BLaER1 treated with 17β-estradiol and CSF1 and Interleukin-3, amounts not matched to agents 10 nM and 100 nM (cell line): Measurements from ENCODE around the gene OR13C9.
"Not testable (repeated sequence)": the region's sequence is repeated elsewhere in the genome, so short reads cannot be mapped to it uniquely, and the experiment has no call there.

Experiments
- H3K27ac ChIP-seq, 11 experiments: shearing (Covaris generic); formaldehyde crosslinking; 2 replicates each; pipeline ENCODE4 v1.8.1; 2022
- H3K27me3 ChIP-seq, 11 experiments: shearing (Covaris generic); formaldehyde crosslinking; 2 replicates each; pipeline ENCODE4 v1.8.1; 2022
- H3K36me3 ChIP-seq, 11 experiments: shearing (Covaris generic); formaldehyde crosslinking; 2 replicates each; pipeline ENCODE4 v1.8.1; 2022
- H3K4me1 ChIP-seq, 10 experiments: shearing (Covaris generic); formaldehyde crosslinking; 2 replicates each; pipeline ENCODE4 v1.8.1; 2022
- H3K4me2 ChIP-seq, 11 experiments: shearing (Covaris generic); formaldehyde crosslinking; 2 replicates each; pipeline ENCODE4 v1.8.1; 2022
- H3K4me3 ChIP-seq, 10 experiments: shearing (Covaris generic); formaldehyde crosslinking; 2 replicates each; pipeline ENCODE4 v1.8.1; 2022
- H3K9ac ChIP-seq, 11 experiments: shearing (Covaris generic); formaldehyde crosslinking; 2 replicates each; pipeline ENCODE4 v1.8.1; 2022
- H3K9me3 ChIP-seq, 11 experiments: shearing (Covaris generic); formaldehyde crosslinking; replicated peaks in 1 of 11; 2 replicates each; pipeline ENCODE4 v1.8.1; 2022
- H4K20me1 ChIP-seq, 11 experiments: shearing (Covaris generic); formaldehyde crosslinking; 2 replicates each; pipeline ENCODE4 v1.8.1; 2022
- Cebpa-rat ChIP-seq, 11 experiments: shearing (Covaris generic); IDR thresholded peaks; 2 replicates each; pipeline ENCODE4 v1.8.1; 2022

OR13C9 gene

GRCh38 chr9:104604801-104605200, 13.2 kb downstream of the OR13C9 start:
- Histone ChIP-seq H4K20me1 (no peaks in the 10 kb centered on the region), H3K9me3 (no peaks in the 10 kb centered on the region), H3K27me3 (no peaks in the 10 kb centered on the region), H3K36me3 (no peaks in the 10 kb centered on the region), H3K4me3 (no peak overlapping the region), H3K4me1 (no peaks in the 10 kb centered on the region), H3K27ac (no peak overlapping the region), H3K9ac (no peak overlapping the region), H3K4me2 (no peak overlapping the region)
- no peak for TF ChIP-seq Cebpa-rat (IDR thresholded peaks at IDR 0.05)

- not testable (repeated sequence) for H3K9me3 ChIP-seq, H3K27me3 ChIP-seq, H3K4me3 ChIP-seq, H3K4me2 ChIP-seq, H3K27ac ChIP-seq, H3K36me3 ChIP-seq, H3K4me1 ChIP-seq, H4K20me1 ChIP-seq, H3K9ac ChIP-seq
Observed at GRCh38 chr9:104599313-104599712, 18.7 kb downstream of the OR13C9 start, which contains the start of gene OR13C5. Gene OR13C5, minus strand, starts transcription at chr9:104599413. Its CDS starts 0 bp downstream, at chr9:104599413.

- not testable (repeated sequence) for H3K9ac ChIP-seq, H3K27ac ChIP-seq, H4K20me1 ChIP-seq, H3K36me3 ChIP-seq, H3K9me3 ChIP-seq, H3K4me3 ChIP-seq, H3K4me2 ChIP-seq, H3K27me3 ChIP-seq, H3K4me1 ChIP-seq
Observed at GRCh38 chr9:104598749-104599148, 19.3 kb downstream of the OR13C9 start.

- no peak overlapping the region for H3K27ac ChIP-seq
- no peaks in the 10 kb centered on the region for H3K4me1 ChIP-seq
- H3K4me2 ChIP-seq: no peak overlapping the region
- H3K4me3 ChIP-seq: no peak overlapping the region
- no peak overlapping the region for H3K9ac ChIP-seq
- TF ChIP-seq Cebpa-rat (IDR thresholded peaks at IDR 0.05): no peak
- no peaks in the 10 kb centered on the region for H3K27me3 ChIP-seq
- H4K20me1 ChIP-seq: no peaks in the 10 kb centered on the region
- H3K9me3 ChIP-seq: no peaks in the 10 kb centered on the region; a peak in 2 of 22 replicates
- H3K36me3 ChIP-seq: no peaks in the 10 kb centered on the region
Observed at GRCh38 chr9:104589626-104590025, 28.4 kb downstream of the OR13C9 start.

- no peak overlapping the region for H3K9ac ChIP-seq
- H3K27ac ChIP-seq: no peak overlapping the region
- H3K4me3 ChIP-seq: no peak overlapping the region
- H3K27me3 ChIP-seq: no peaks in the 10 kb centered on the region
- no peaks in the 10 kb centered on the region for H3K4me1 ChIP-seq
- H3K4me2 ChIP-seq: no peak overlapping the region
- no peak for TF ChIP-seq Cebpa-rat (IDR thresholded peaks at IDR 0.05)
- H3K9me3 ChIP-seq: no peaks in the 10 kb centered on the region
- no peaks in the 10 kb centered on the region for H3K36me3 ChIP-seq
- H4K20me1 ChIP-seq: no peaks in the 10 kb centered on the region
Observed at GRCh38 chr9:104586496-104587180, 31.4 kb downstream of the OR13C9 start.

GRCh38 chr9:104580562-104580961, 37.4 kb downstream of the OR13C9 start:
- H3K27me3 ChIP-seq: no peaks in the 10 kb centered on the region
- H3K4me2 ChIP-seq: no peak overlapping the region
- H3K9ac ChIP-seq: no peak overlapping the region
- TF ChIP-seq Cebpa-rat (IDR thresholded peaks at IDR 0.05): peak in 1 of 11 experiments; percentile 13; a peak in 1 of 22 replicates
- no peaks in the 10 kb centered on the region for H4K20me1 ChIP-seq
- no peaks in the 10 kb centered on the region for H3K9me3 ChIP-seq
- no peaks in the 10 kb centered on the region for H3K4me1 ChIP-seq
- H3K36me3 ChIP-seq: no peaks in the 10 kb centered on the region
- no peak overlapping the region for H3K4me3 ChIP-seq
- H3K27ac ChIP-seq: no peak overlapping the region

GRCh38 chr9:104577263-104577662, 40.7 kb downstream of the OR13C9 start:
- peaks cover 0 to 16% (median 4%) of the 10 kb centered on the region in 11 experiments; a peak in 7 of 22 replicates for H3K9me3 ChIP-seq
- no peak overlapping the region for H3K4me2 ChIP-seq
- no peaks in the 10 kb centered on the region for H4K20me1 ChIP-seq
- no peak overlapping the region for H3K4me3 ChIP-seq
- TF ChIP-seq Cebpa-rat (IDR thresholded peaks at IDR 0.05): peak in 3 of 11 experiments; percentile 14 to 52 (median 29); a peak in 3 of 22 replicates
- H3K4me1 ChIP-seq: no peaks in the 10 kb centered on the region
- H3K36me3 ChIP-seq: no peaks in the 10 kb centered on the region
- H3K27ac ChIP-seq: no peak overlapping the region
- H3K9ac ChIP-seq: no peak overlapping the region
- no peaks in the 10 kb centered on the region for H3K27me3 ChIP-seq

- H4K20me1 ChIP-seq: no peaks in the 10 kb centered on the region
- no peaks in the 10 kb centered on the region for H3K27me3 ChIP-seq
- no peak overlapping the region for H3K4me3 ChIP-seq
- no peak for TF ChIP-seq Cebpa-rat (IDR thresholded peaks at IDR 0.05)
- no peaks in the 10 kb centered on the region for H3K4me1 ChIP-seq
- peaks cover 0 to 22% (median 4%) of the 10 kb centered on the region in 11 experiments; a peak in 7 of 22 replicates for H3K9me3 ChIP-seq
- no peak overlapping the region for H3K9ac ChIP-seq
- H3K27ac ChIP-seq: no peak overlapping the region
- H3K36me3 ChIP-seq: no peaks in the 10 kb centered on the region
- no peak overlapping the region for H3K4me2 ChIP-seq
Observed at GRCh38 chr9:104575456-104575855, 42.5 kb downstream of the OR13C9 start.

GRCh38 chr9:104572612-104573011, 45.4 kb downstream of the OR13C9 start:
- H3K4me2 ChIP-seq: no peak overlapping the region
- H3K9me3 ChIP-seq: peaks cover 0 to 22% (median 4%) of the 10 kb centered on the region in 11 experiments; a peak in 7 of 22 replicates
- H3K9ac ChIP-seq: no peak overlapping the region
- TF ChIP-seq Cebpa-rat (IDR thresholded peaks at IDR 0.05): no peak
- H3K27ac ChIP-seq: no peak overlapping the region
- no peaks in the 10 kb centered on the region for H3K36me3 ChIP-seq
- no peaks in the 10 kb centered on the region for H3K27me3 ChIP-seq
- H3K4me3 ChIP-seq: no peak overlapping the region
- no peaks in the 10 kb centered on the region for H3K4me1 ChIP-seq
- H4K20me1 ChIP-seq: no peaks in the 10 kb centered on the region

- no peak for TF ChIP-seq Cebpa-rat (IDR thresholded peaks at IDR 0.05)
- Histone ChIP-seq H3K4me3 (no peak within 1 kb of the TSS), H3K36me3 (no peaks in the 10 kb centered on the region), H3K27ac (no peak within 1 kb of the TSS), H4K20me1 (no peaks in the 10 kb centered on the region), H3K9ac (no peak within 1 kb of the TSS), H3K27me3 (no peaks in the 10 kb centered on the region), H3K9me3 (peaks cover 0 to 22% (median 4%) of the 10 kb centered on the region in 11 experiments; a peak in 7 of 22 replicates), H3K4me2 (no peak within 1 kb of the TSS), H3K4me1 (no peaks in the 10 kb centered on the region)
Observed at GRCh38 chr9:104568868-104569267, 49.1 kb downstream of the OR13C9 start, which contains the start of gene OR13C8. Gene OR13C8, plus strand, starts transcription at chr9:104569168. Its CDS starts 0 bp downstream, at chr9:104569168.
